Activated T-helper 2 cell treated with anti-CD3 and anti-CD28 coated beads, Interferon-gamma antibody, Interleukin-2, Interleukin-4, amounts not matched to agents 10 μg/mL and 5 μg/mL and 100 μg/mL, durations not matched to agents 14 hours and 24 hours and 36 hours (primary cell): ENCODE results near the gene PTPRN2. TPM values are rescaled to one million over a fixed set of nuclear protein-coding genes. Genes with fewer than 3 reads are reported as not detected.

Experiments used
- DNase-seq: peaks from one replicate; pipeline ENCODE4 v3.0.0; 2021; ENCODE audit warnings: low spot score
- H3K27ac Mint-ChIP-seq: one replicate; pipeline ENCODE4 v1.8.0; 2021; ENCODE audit warnings: mixed read lengths
- H3K27me3 Mint-ChIP-seq: one replicate; pipeline ENCODE4 v1.8.0; 2021; ENCODE audit warnings: low read depth, mixed read lengths
- H3K36me3 Mint-ChIP-seq: one replicate; pipeline ENCODE4 v1.8.0; 2021; ENCODE audit warnings: low read depth, mixed read lengths
- H3K4me1 Mint-ChIP-seq: one replicate; pipeline ENCODE4 v1.8.0; 2021; ENCODE audit warnings: low read depth, mixed read lengths
- H3K4me3 Mint-ChIP-seq: one replicate; pipeline ENCODE4 v1.8.0; 2021; ENCODE audit warnings: low read depth, mild to moderate bottlenecking, moderate library complexity, mixed read lengths
- H3K9me3 Mint-ChIP-seq: one replicate; pipeline ENCODE4 v1.8.0; 2021; ENCODE audit warnings: mixed read lengths
- intact Hi-C: fragments of 100-400 bp; cut with micrococcal nuclease; formaldehyde crosslinking; loops from one replicate; pipeline ENCODE4 v1.15.1; 2023
- total RNA-seq: library from RNA; stranded (reverse); gene quantifications from 2 replicates; pipeline ENCODE4 v1.2.3, GENCODE V29; 2022

The PTPRN2 gene
- total RNA-seq, 1 donor from 2014 or later = 1.3 TPM

GRCh38 chr7:157515342-157516041, 1072.1 kb downstream of the PTPRN2 start:
- Mint-ChIP-seq H3K27me3 (peaks cover 11% of the 10 kb centered on the region), H3K4me1 (no peaks in the 10 kb centered on the region), H3K4me3 (no peak overlapping the region), H3K9me3 (no peaks in the 10 kb centered on the region), H3K27ac (no peak overlapping the region), H3K36me3 (no peaks in the 10 kb centered on the region)
- intact Hi-C loops = no loop called here
- no peak for DNase-seq

- Mint-ChIP-seq H3K4me1 (no peaks in the 10 kb centered on the region), H3K27me3 (peaks cover 18% of the 10 kb centered on the region), H3K27ac (no peak overlapping the region), H3K36me3 (no peaks in the 10 kb centered on the region), H3K4me3 (no peak overlapping the region), H3K9me3 (no peaks in the 10 kb centered on the region)
- intact Hi-C loops = no loop called here
- no peak for DNase-seq
Measured at GRCh38 chr7:157514746-157515145, 1072.9 kb downstream of the PTPRN2 start.

- H3K27me3 Mint-ChIP-seq = peaks cover 22% of the 10 kb centered on the region
- DNase-seq = no peak
- H3K4me1 Mint-ChIP-seq = no peaks in the 10 kb centered on the region
- intact Hi-C loops = no loop called here
- H3K9me3 Mint-ChIP-seq = no peaks in the 10 kb centered on the region
- H3K27ac Mint-ChIP-seq = no peak overlapping the region
- H3K36me3 Mint-ChIP-seq = no peaks in the 10 kb centered on the region
- no peak overlapping the region for H3K4me3 Mint-ChIP-seq
Measured at GRCh38 chr7:157514306-157514705, 1073.3 kb downstream of the PTPRN2 start.

- peak; percentile 4 for DNase-seq
- no peak overlapping the region for H3K27ac Mint-ChIP-seq
- peaks cover 24% of the 10 kb centered on the region for H3K27me3 Mint-ChIP-seq
- intact Hi-C loops = no loop called here
- H3K9me3 Mint-ChIP-seq = no peaks in the 10 kb centered on the region
- H3K4me3 Mint-ChIP-seq = no peak overlapping the region
- H3K36me3 Mint-ChIP-seq = no peaks in the 10 kb centered on the region
- H3K4me1 Mint-ChIP-seq = no peaks in the 10 kb centered on the region
Measured at GRCh38 chr7:157513682-157514081, 1073.9 kb downstream of the PTPRN2 start.

- Mint-ChIP-seq H3K27me3 (peaks cover 26% of the 10 kb centered on the region), H3K9me3 (no peaks in the 10 kb centered on the region), H3K4me1 (no peaks in the 10 kb centered on the region), H3K4me3 (no peak overlapping the region), H3K36me3 (no peaks in the 10 kb centered on the region), H3K27ac (no peak overlapping the region)
- DNase-seq = no peak
- intact Hi-C loops = no loop called here
Measured at GRCh38 chr7:157513162-157513621, 1074.4 kb downstream of the PTPRN2 start.

GRCh38 chr7:157509226-157509625, 1078.4 kb downstream of the PTPRN2 start:
- Mint-ChIP-seq H3K4me1 (peaks cover 2% of the 10 kb centered on the region), H3K27me3 (peaks cover 36% of the 10 kb centered on the region), H3K4me3 (no peak overlapping the region), H3K9me3 (peaks cover 26% of the 10 kb centered on the region), H3K36me3 (peaks cover 17% of the 10 kb centered on the region), H3K27ac (no peak overlapping the region)
- no peak for DNase-seq
- intact Hi-C loops = no loop called here

- no peak overlapping the region for H3K4me3 Mint-ChIP-seq
- H3K9me3 Mint-ChIP-seq = peaks cover 26% of the 10 kb centered on the region
- no peak overlapping the region for H3K27ac Mint-ChIP-seq
- intact Hi-C loops = no loop called here
- H3K27me3 Mint-ChIP-seq = peaks cover 36% of the 10 kb centered on the region
- peaks cover 17% of the 10 kb centered on the region for H3K36me3 Mint-ChIP-seq
- no peak for DNase-seq
- peaks cover 6% of the 10 kb centered on the region for H3K4me1 Mint-ChIP-seq
Measured at GRCh38 chr7:157508477-157508881, 1079.1 kb downstream of the PTPRN2 start.

GRCh38 chr7:157507987-157508386, 1079.6 kb downstream of the PTPRN2 start:
- no peak for DNase-seq
- H3K4me1 Mint-ChIP-seq = peaks cover 11% of the 10 kb centered on the region
- H3K9me3 Mint-ChIP-seq = peaks cover 26% of the 10 kb centered on the region
- no peak overlapping the region for H3K27ac Mint-ChIP-seq
- H3K27me3 Mint-ChIP-seq = peaks cover 36% of the 10 kb centered on the region
- intact Hi-C loops = no loop called here
- peaks cover 17% of the 10 kb centered on the region for H3K36me3 Mint-ChIP-seq
- H3K4me3 Mint-ChIP-seq = no peak overlapping the region

- peaks cover 33% of the 10 kb centered on the region for H3K27me3 Mint-ChIP-seq
- peaks cover 23% of the 10 kb centered on the region for H3K4me1 Mint-ChIP-seq
- no peak overlapping the region for H3K27ac Mint-ChIP-seq
- H3K4me3 Mint-ChIP-seq = no peak overlapping the region
- peaks cover 17% of the 10 kb centered on the region for H3K36me3 Mint-ChIP-seq
- peaks cover 26% of the 10 kb centered on the region for H3K9me3 Mint-ChIP-seq
- DNase-seq = no peak
- intact Hi-C loops = no loop called here
Measured at GRCh38 chr7:157506268-157506667, 1081.4 kb downstream of the PTPRN2 start.

GRCh38 chr7:157505646-157506045, 1082.0 kb downstream of the PTPRN2 start:
- Mint-ChIP-seq H3K27me3 (peaks cover 28% of the 10 kb centered on the region), H3K36me3 (peaks cover 17% of the 10 kb centered on the region)

GRCh38 chr7:157503229-157503628, 1084.4 kb downstream of the PTPRN2 start:
- H3K27ac Mint-ChIP-seq = peak overlapping the region; percentile 87
- peak overlapping the region; percentile 75 for H3K4me3 Mint-ChIP-seq
- intact Hi-C loops = no loop called here
- H3K36me3 Mint-ChIP-seq = peaks cover 17% of the 10 kb centered on the region
- peaks cover 26% of the 10 kb centered on the region for H3K9me3 Mint-ChIP-seq
- H3K4me1 Mint-ChIP-seq = peaks cover 23% of the 10 kb centered on the region
- H3K27me3 Mint-ChIP-seq = peaks cover 13% of the 10 kb centered on the region
- DNase-seq = no peak

More at GRCh38 chr7:157505646-157506045, 1082.0 kb downstream of the PTPRN2 start:
- Mint-ChIP-seq H3K4me1 (peaks cover 23% of the 10 kb centered on the region), H3K27ac (no peak overlapping the region), H3K9me3 (peaks cover 26% of the 10 kb centered on the region), H3K4me3 (no peak overlapping the region)
- no peak for DNase-seq
- intact Hi-C loops = no loop called here

GRCh38 chr7:157502701-157503111, 1084.9 kb downstream of the PTPRN2 start:
- H3K4me1 Mint-ChIP-seq = peaks cover 23% of the 10 kb centered on the region
- peak overlapping the region; percentile 87 for H3K27ac Mint-ChIP-seq
- intact Hi-C loops = no loop called here
- peaks cover 17% of the 10 kb centered on the region for H3K36me3 Mint-ChIP-seq
- H3K9me3 Mint-ChIP-seq = peaks cover 26% of the 10 kb centered on the region
- H3K4me3 Mint-ChIP-seq = peak overlapping the region; percentile 75
- H3K27me3 Mint-ChIP-seq = peaks cover 10% of the 10 kb centered on the region
- peak; percentile 72 for DNase-seq

- Mint-ChIP-seq H3K4me3 (no peak overlapping the region), H3K27me3 (peaks cover 2% of the 10 kb centered on the region), H3K9me3 (peaks cover 20% of the 10 kb centered on the region), H3K4me1 (peaks cover 21% of the 10 kb centered on the region), H3K36me3 (peaks cover 11% of the 10 kb centered on the region), H3K27ac (no peak overlapping the region)
- intact Hi-C loops = no loop called here
- no peak for DNase-seq
Measured at GRCh38 chr7:157501581-157501980, 1086.0 kb downstream of the PTPRN2 start.
